Calu3 (cell line): ENCODE data around the gene TNFRSF19. TPM values are rescaled to one million over a fixed set of nuclear protein-coding genes. Genes with fewer than 3 reads are reported as not detected.

Experiments
- BruUV-seq: library from RNA; stranded (reverse); fragments of 400-500 nt; replicated peaks from 2 replicates; lab custom pipeline; 2021; lab: Mats Ljungman, UMichigan
- CTCF ChIA-PET: fragments of 300-600 bp; sonication (Branson Sonifier 250); formaldehyde crosslinking; loops from one replicate; lab custom pipeline; 2022; ENCODE audit warnings: antibody characterized with exemption; lab: Charles Lee
- DNase-seq: peaks from one replicate; pipeline ENCODE4 v3.0.0; 2022
- H3K27ac Mint-ChIP-seq: one replicate; pipeline ENCODE4 v1.8.0; 2022; ENCODE audit warnings: mixed read lengths; ENCODE audit not compliant: unreplicated experiment
- H3K27me3 Mint-ChIP-seq: one replicate; pipeline ENCODE4 v1.8.0; 2022; ENCODE audit warnings: mixed read lengths; ENCODE audit not compliant: unreplicated experiment
- H3K36me3 Mint-ChIP-seq: one replicate; pipeline ENCODE4 v1.8.0; 2022; ENCODE audit warnings: mild to moderate bottlenecking, moderate library complexity, mixed read lengths; ENCODE audit not compliant: insufficient read depth, unreplicated experiment
- H3K4me1 Mint-ChIP-seq: one replicate; pipeline ENCODE4 v1.8.0; 2022; ENCODE audit warnings: mild to moderate bottlenecking, low read depth, mixed read lengths; ENCODE audit not compliant: unreplicated experiment
- H3K4me3 Mint-ChIP-seq: one replicate; pipeline ENCODE4 v1.8.0; 2022; ENCODE audit warnings: mild to moderate bottlenecking, low read depth, moderate library complexity, mixed read lengths; ENCODE audit not compliant: unreplicated experiment
- H3K9me3 Mint-ChIP-seq: one replicate; pipeline ENCODE4 v1.8.0; 2022; ENCODE audit warnings: low read depth, mixed read lengths; ENCODE audit not compliant: unreplicated experiment
- intact Hi-C: fragments of 100-400 bp; cut with micrococcal nuclease; formaldehyde crosslinking; loops from one replicate; pipeline ENCODE4 v1.10.0; 2022; ENCODE audit not compliant: unreplicated experiment
- total RNA-seq: library from RNA; stranded (reverse); gene quantifications from 2 replicates; pipeline ENCODE4 v1.2.3, GENCODE V29; 2022
- TF ChIP-seq, protein P1 (sequence below): fragments of 200-600 bp; IDR thresholded peaks from one replicate; pipeline ENCODE4 v1.8.0; 2022; ENCODE audit warnings: antibody characterized with exemption; ENCODE audit not compliant: unreplicated experiment

TNFRSF19 gene
- total RNA-seq, 1 experiment from 2014 or later, result 38.3 TPM

DNA sequence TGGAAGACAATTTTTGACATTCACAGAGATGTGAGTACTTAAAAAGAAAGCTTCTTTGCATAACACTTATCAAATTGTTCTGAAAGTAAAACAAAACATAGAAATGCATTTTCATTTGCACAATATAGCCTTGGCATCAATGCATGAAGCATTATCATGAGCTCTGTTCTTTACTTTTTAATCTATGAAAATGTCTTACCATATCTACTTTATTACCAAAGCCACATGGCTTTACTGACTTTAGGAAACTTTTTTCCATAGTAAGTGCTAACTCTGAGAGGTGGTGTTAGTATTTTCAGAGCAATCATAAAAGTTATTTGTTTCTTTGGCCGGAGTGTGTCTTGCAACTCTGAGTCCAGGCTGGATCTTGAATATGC is 10.5 kb downstream of the TNFRSF19 start:
- no peak for DNase-seq
- CTCF ChIA-PET, result no interaction called here
- no peak overlapping the region for H3K27ac Mint-ChIP-seq
- no peaks in the 10 kb centered on the region for H3K9me3 Mint-ChIP-seq
- BruUV-seq, result no TSS peak
- peak overlapping the region; percentile 81 for H3K4me3 Mint-ChIP-seq
- TF ChIP-seq, protein P1, sequence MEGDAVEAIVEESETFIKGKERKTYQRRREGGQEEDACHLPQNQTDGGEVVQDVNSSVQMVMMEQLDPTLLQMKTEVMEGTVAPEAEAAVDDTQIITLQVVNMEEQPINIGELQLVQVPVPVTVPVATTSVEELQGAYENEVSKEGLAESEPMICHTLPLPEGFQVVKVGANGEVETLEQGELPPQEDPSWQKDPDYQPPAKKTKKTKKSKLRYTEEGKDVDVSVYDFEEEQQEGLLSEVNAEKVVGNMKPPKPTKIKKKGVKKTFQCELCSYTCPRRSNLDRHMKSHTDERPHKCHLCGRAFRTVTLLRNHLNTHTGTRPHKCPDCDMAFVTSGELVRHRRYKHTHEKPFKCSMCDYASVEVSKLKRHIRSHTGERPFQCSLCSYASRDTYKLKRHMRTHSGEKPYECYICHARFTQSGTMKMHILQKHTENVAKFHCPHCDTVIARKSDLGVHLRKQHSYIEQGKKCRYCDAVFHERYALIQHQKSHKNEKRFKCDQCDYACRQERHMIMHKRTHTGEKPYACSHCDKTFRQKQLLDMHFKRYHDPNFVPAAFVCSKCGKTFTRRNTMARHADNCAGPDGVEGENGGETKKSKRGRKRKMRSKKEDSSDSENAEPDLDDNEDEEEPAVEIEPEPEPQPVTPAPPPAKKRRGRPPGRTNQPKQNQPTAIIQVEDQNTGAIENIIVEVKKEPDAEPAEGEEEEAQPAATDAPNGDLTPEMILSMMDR, result no peak
- H3K36me3 Mint-ChIP-seq, result peaks cover 23% of the 10 kb centered on the region
- H3K4me1 Mint-ChIP-seq, result peaks cover 10% of the 10 kb centered on the region
- intact Hi-C loops, result loop anchor here (5.0 to 10.0 kb wide), 3 partner anchors 42 to 287 kb away; no protein-coding TSS in a partner anchor
- no peaks in the 10 kb centered on the region for H3K27me3 Mint-ChIP-seq

DNA sequence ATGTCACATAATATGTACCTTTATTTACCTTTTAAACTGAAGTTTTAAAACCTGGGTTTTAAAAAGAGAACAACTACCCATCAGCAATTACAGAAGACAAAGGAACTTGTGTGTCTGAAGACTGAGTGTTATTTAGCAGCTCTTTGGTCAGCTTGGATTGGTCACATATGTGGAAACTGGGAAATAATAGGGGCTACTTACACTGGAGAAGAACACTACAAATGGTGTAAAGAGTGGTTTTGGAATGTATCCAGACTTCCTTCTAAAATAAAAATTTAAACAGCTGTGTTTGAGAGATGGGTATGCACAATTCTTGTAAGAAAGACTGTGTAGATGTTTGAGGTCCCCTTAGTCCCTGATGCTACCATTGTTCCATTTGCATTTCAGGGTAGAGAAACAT is 13.3 kb downstream of the TNFRSF19 start:
- Mint-ChIP-seq H3K4me3 (no peak overlapping the region), H3K9me3 (no peaks in the 10 kb centered on the region), H3K36me3 (peaks cover 21% of the 10 kb centered on the region), H3K27me3 (no peaks in the 10 kb centered on the region), H3K4me1 (no peaks in the 10 kb centered on the region), H3K27ac (no peak overlapping the region)
- CTCF ChIA-PET, result no interaction called here
- BruUV-seq, result no TSS peak
- no peak for DNase-seq
- TF ChIP-seq, protein P1, result no peak
- intact Hi-C loops, result loop anchor here (5.0 to 10.0 kb wide), 3 partner anchors 39 to 284 kb away; no protein-coding TSS in a partner anchor

DNA sequence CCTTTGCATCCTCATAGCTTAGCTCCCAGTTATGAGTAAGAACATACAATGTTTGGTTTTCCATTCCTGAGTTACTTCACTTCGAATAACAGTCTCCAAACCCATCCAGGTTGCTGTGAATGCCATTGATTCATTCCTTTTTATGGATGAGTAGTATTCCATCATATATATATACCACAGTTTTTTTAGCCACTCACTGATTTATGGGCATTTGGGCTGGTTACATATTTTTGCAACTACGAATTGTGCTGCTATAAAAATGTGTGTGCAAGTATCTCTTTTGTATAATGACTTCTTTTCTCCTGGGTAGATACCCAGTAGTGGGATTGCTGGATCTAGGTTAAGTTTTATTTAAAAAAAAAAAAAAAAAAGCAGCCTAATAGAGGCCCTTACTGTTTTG is 14.1 kb downstream of the TNFRSF19 start:
- Mint-ChIP-seq H3K9me3 (no peaks in the 10 kb centered on the region), H3K36me3 (peaks cover 13% of the 10 kb centered on the region), H3K4me1 (no peaks in the 10 kb centered on the region), H3K27me3 (no peaks in the 10 kb centered on the region), H3K4me3 (no peak overlapping the region), H3K27ac (no peak overlapping the region)
- no TSS peak for BruUV-seq
- CTCF ChIA-PET, result no interaction called here
- intact Hi-C loops, result loop anchor here (5.0 to 10.0 kb wide), 3 partner anchors 38 to 283 kb away; no protein-coding TSS in a partner anchor
- TF ChIP-seq, protein P1, result no peak
- no peak for DNase-seq

DNA sequence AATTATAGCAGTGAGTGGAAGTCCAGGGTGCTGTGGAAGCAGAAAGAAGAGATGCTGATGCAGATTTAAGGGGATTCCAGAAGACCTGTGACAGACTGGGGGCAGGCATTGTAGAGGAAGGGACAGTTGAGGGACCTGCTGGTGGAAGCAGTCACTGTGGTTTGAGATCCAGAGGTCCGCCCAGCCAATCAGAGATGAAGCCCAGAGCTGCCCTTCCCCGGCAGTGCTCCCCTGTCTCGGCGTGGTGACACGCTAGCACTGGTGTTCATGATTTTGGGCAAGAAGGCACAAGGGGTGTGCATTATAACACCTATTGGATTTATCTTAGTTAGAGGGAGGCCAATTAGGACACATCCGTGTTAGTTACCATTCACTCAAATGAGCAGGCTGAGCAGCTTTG is 16.1 kb downstream of the TNFRSF19 start:
- H3K36me3 Mint-ChIP-seq, result no peaks in the 10 kb centered on the region
- H3K27me3 Mint-ChIP-seq, result no peaks in the 10 kb centered on the region
- DNase-seq, result no peak
- H3K9me3 Mint-ChIP-seq, result no peaks in the 10 kb centered on the region
- TF ChIP-seq, protein P1, result no peak
- CTCF ChIA-PET, result no interaction called here
- no peaks in the 10 kb centered on the region for H3K4me1 Mint-ChIP-seq
- no peak overlapping the region for H3K4me3 Mint-ChIP-seq
- H3K27ac Mint-ChIP-seq, result no peak overlapping the region
- no TSS peak for BruUV-seq
- intact Hi-C loops, result loop anchor here (10.0 kb wide), 1 partner anchor 118 kb away; no protein-coding TSS in a partner anchor
